Activated CD4-positive, alpha-beta T cell treated with anti-CD3 and anti-CD28 coated beads for 1 hour (primary cell): ENCODE results near the gene FTCD.

Source experiments
- DNase-seq: peaks from one replicate; pipeline ENCODE4 v3.0.0-alpha.2; 2020

FTCD gene

GRCh38 chr21:46121286-46122221 lies 33.8 kb downstream of the FTCD start:
- DNase-seq = no peak

GRCh38 chr21:46120301-46121285 lies 34.8 kb downstream of the FTCD start:
- DNase-seq = no peak

GRCh38 chr21:46119637-46120271 lies 35.6 kb downstream of the FTCD start:
- DNase-seq = no peak

GRCh38 chr21:46119144-46119636 lies 36.2 kb downstream of the FTCD start:
- no peak for DNase-seq

GRCh38 chr21:46118316-46119143 lies 36.8 kb downstream of the FTCD start:
- DNase-seq = no peak

GRCh38 chr21:46117586-46118315 lies 37.6 kb downstream of the FTCD start:
- no peak for DNase-seq

- no peak for DNase-seq
These were observed 38.4 kb downstream of the FTCD start for GRCh38 chr21:46116776-46117585.

GRCh38 chr21:46116189-46116775 lies 39.1 kb downstream of the FTCD start:
- no peak for DNase-seq

- no peak for DNase-seq
These were observed 39.8 kb downstream of the FTCD start for GRCh38 chr21:46115441-46116188.

GRCh38 chr21:46114963-46115362 lies 40.4 kb downstream of the FTCD start:
- DNase-seq = no peak

- DNase-seq = no peak
These were observed 41.7 kb downstream of the FTCD start for GRCh38 chr21:46113497-46114176.

- peak; percentile 3 for DNase-seq
These were observed 42.6 kb downstream of the FTCD start for GRCh38 chr21:46112725-46113215.

GRCh38 chr21:46111857-46112724 lies 43.3 kb downstream of the FTCD start:
- DNase-seq = peak; percentile 3

GRCh38 chr21:46111193-46111571 lies 44.2 kb downstream of the FTCD start:
- no peak for DNase-seq

GRCh38 chr21:46110499-46111192 lies 44.7 kb downstream of the FTCD start:
- DNase-seq = no peak
